OCI-LY7 (cell line): Measurements from ENCODE around the gene PADI6. TPM values are rescaled to one million over a fixed set of nuclear protein-coding genes. Genes with fewer than 3 reads are reported as not detected.
A peak's percentile ranks its signal among the peaks of the same experiment; 100 is the strongest.

ENCODE experiments used
- BruUV-seq: library from RNA; stranded (reverse); fragments of 400-500 nt; replicated peaks from 2 replicates; lab custom pipeline; 2021; lab: Mats Ljungman, UMichigan
- CTCF ChIA-PET: fragments of 300-600 bp; sonication (Branson Sonifier 250); formaldehyde crosslinking; loops from one replicate; lab custom pipeline; 2022; ENCODE audit warnings: antibody characterized with exemption; ENCODE audit not compliant: unreplicated experiment; lab: Charles Lee
- POLR2A ChIA-PET: fragments of 300-600 bp; sonication (Branson Sonifier 250); formaldehyde crosslinking; loops from one replicate; lab custom pipeline; 2022; ENCODE audit warnings: antibody characterized with exemption; lab: Charles Lee
- DNase-seq: peaks from one replicate; pipeline ENCODE4 v3.0.0-alpha.2; 2015; ENCODE audit warnings: low spot score
- H2AFZ ChIP-seq: fragments of 200-600 bp; sonication (generic), shearing (Covaris generic); 2 replicates; pipeline ENCODE4 v1.6.1; 2014; ENCODE audit warnings: mild to moderate bottlenecking, antibody characterized with exemption, low read length, moderate library complexity
- H3K27ac ChIP-seq: fragments of 200-600 bp; sonication (generic); 2 replicates; pipeline ENCODE4 v1.5.1; 2014; ENCODE audit warnings: mixed run types, low read depth, mild to moderate bottlenecking, moderate library complexity, low read length, inconsistent platforms; ENCODE audit not compliant: poor library complexity, severe bottlenecking
- H3K36me3 ChIP-seq: fragments of 200-600 bp; sonication (generic); 2 replicates; pipeline ENCODE4 v1.6.1; 2014; ENCODE audit warnings: mild to moderate bottlenecking, antibody characterized with exemption, low read length, moderate library complexity, mixed read lengths; ENCODE audit not compliant: insufficient read depth
- H3K4me1 ChIP-seq: fragments of 200-600 bp; sonication (generic); 2 replicates; pipeline ENCODE4 v1.5.1; 2014; ENCODE audit warnings: mild to moderate bottlenecking, low read length; ENCODE audit not compliant: insufficient read depth, poor library complexity, severe bottlenecking
- H3K4me2 ChIP-seq: fragments of 200-600 bp; sonication (generic); 2 replicates; pipeline ENCODE4 v1.6.1; 2014; ENCODE audit warnings: mild to moderate bottlenecking, low read length
- H3K4me3 ChIP-seq: fragments of 200-600 bp; sonication (generic); 2 replicates; pipeline ENCODE4 v1.5.1; 2014; ENCODE audit warnings: mild to moderate bottlenecking, low read depth, low read length; ENCODE audit not compliant: poor library complexity, severe bottlenecking
- H3K79me2 ChIP-seq: fragments of 200-600 bp; sonication (generic); 2 replicates; pipeline ENCODE4 v1.6.1; 2016; ENCODE audit warnings: low read depth, mild to moderate bottlenecking, low read length, moderate library complexity, mixed read lengths; ENCODE audit not compliant: insufficient read depth
- H3K9me2 ChIP-seq: fragments of 200-600 bp; sonication (generic); 2 replicates; pipeline ENCODE4 v1.6.1; 2016; ENCODE audit warnings: mild to moderate bottlenecking, low read length, mixed read lengths; ENCODE audit not compliant: insufficient read depth
- H3K9me3 ChIP-seq: fragments of 200-600 bp; sonication (generic); 2 replicates; pipeline ENCODE4 v1.6.1; 2014; ENCODE audit warnings: mild to moderate bottlenecking, mixed run types, low read length, mixed read lengths
- H4K20me1 ChIP-seq: fragments of 200-600 bp; sonication (generic); 2 replicates; pipeline ENCODE4 v1.6.1; 2014; ENCODE audit warnings: mild to moderate bottlenecking, antibody characterized with exemption, low read length, moderate library complexity, mixed read lengths; ENCODE audit not compliant: insufficient read depth
- EZH2phosphoT487 ChIP-seq: fragments of 200-600 bp; sonication (generic); IDR thresholded peaks from 2 replicates; pipeline ENCODE4 v1.6.1; 2018; ENCODE audit warnings: low read depth, borderline replicate concordance, mild to moderate bottlenecking, mixed run types, antibody characterized with exemption, low read length, moderate library complexity, mixed read lengths
- intact Hi-C: fragments of 100-400 bp; cut with micrococcal nuclease; formaldehyde crosslinking; loops from one replicate; pipeline ENCODE4 v1.10.0; 2022; ENCODE audit not compliant: unreplicated experiment
- total RNA-seq, 2 experiments: library from RNA; depleted of rRNA in 1 of 2; stranded (reverse); fragments of >200 nt in 1 of 2; shearing (Covaris generic) in 1 of 2; gene quantifications; 2 replicates each; pipeline ENCODE4 v1.2.3, GENCODE V29; 2014 to 2022
- TF ChIP-seq, protein P1 (sequence below): fragments of 200-600 bp; sonication (generic); conservative IDR thresholded peaks from 2 replicates; pipeline ENCODE4 v1.5.1; 2014; ENCODE audit warnings: mild to moderate bottlenecking, antibody characterized with exemption, low read length, moderate library complexity, mixed read lengths

Gene PADI6
- total RNA-seq, 2 experiments from 2014 or later: not detected

DNA sequence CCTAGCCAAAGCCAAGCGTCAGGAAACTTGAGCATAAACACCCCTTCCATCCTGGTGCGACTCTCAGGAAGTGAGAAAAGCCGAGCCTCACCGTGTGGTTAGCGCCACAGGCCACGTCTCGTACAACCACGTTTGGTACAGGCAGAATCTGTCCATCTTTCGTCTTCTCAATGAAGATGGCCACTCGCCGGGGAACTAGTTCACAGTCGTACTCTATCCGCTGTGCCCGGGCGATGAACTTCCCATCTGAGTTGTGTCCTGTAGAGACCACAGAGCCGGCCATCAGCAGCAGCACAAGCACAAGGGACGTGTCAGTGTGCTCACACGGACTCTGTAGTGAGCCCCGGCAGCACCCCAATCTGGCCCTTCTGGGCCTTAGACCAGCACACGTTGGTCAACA lies 44.4 kb downstream of the PADI6 start:
- BruUV-seq: no TSS peak
- H3K36me3 ChIP-seq: peaks cover 99% of the 10 kb centered on the region
- no peaks in the 10 kb centered on the region; the same call in 1 of the 2 replicates for H3K79me2 ChIP-seq
- H3K9me2 ChIP-seq: no peaks in the 10 kb centered on the region
- no peak overlapping the region for H2AFZ ChIP-seq
- TF ChIP-seq, protein P1, sequence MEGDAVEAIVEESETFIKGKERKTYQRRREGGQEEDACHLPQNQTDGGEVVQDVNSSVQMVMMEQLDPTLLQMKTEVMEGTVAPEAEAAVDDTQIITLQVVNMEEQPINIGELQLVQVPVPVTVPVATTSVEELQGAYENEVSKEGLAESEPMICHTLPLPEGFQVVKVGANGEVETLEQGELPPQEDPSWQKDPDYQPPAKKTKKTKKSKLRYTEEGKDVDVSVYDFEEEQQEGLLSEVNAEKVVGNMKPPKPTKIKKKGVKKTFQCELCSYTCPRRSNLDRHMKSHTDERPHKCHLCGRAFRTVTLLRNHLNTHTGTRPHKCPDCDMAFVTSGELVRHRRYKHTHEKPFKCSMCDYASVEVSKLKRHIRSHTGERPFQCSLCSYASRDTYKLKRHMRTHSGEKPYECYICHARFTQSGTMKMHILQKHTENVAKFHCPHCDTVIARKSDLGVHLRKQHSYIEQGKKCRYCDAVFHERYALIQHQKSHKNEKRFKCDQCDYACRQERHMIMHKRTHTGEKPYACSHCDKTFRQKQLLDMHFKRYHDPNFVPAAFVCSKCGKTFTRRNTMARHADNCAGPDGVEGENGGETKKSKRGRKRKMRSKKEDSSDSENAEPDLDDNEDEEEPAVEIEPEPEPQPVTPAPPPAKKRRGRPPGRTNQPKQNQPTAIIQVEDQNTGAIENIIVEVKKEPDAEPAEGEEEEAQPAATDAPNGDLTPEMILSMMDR: no peak
- no peak for TF ChIP-seq EZH2phosphoT487
- no peak overlapping the region for H3K4me3 ChIP-seq
- no peak for DNase-seq
- POLR2A ChIA-PET: interaction anchor here (1.0 kb wide), 1 partner anchor 10 kb away, joined by 3 read pairs; no protein-coding TSS in a partner anchor
- H3K9me3 ChIP-seq: no peaks in the 10 kb centered on the region
- H4K20me1 ChIP-seq: peaks cover 9% of the 10 kb centered on the region
- H3K4me1 ChIP-seq: no peaks in the 10 kb centered on the region
- H3K4me2 ChIP-seq: no peak overlapping the region
- CTCF ChIA-PET: no interaction called here
- H3K27ac ChIP-seq: no peak overlapping the region
- intact Hi-C loops: no loop called here

DNA sequence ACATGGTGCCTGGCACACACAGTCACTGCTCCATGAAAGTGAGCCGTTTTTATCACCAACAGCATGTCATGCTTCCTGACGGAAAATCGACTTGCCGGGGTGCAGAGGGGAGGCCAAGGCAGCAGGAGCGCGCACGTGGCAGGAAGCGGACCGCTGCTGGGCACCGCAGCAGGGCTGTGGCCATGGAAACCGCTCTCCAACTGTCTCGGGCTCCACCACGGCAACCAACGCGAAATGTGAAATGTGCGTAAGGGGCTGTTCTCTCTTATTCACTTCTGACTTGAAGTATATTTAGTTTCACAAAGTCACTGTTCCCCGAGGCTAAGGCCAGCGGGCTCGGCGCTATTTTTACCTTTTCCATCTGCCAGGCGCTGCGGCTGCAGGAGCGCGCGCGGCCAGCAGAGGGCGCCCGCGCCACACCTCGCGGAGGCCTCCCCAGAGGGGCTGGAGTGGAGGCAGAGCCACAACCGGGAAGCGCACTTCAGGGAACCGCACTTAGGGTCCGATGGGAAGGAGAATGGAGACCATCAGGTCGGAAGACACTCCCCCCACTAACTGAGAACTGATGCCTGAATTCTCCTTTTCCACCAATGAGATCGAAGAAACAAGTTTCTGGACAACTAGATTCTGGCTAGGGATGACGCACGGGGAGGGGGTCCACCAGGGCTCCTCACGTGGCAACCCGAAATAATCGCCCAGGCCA lies 47.8 kb downstream of the PADI6 start:
- peaks cover 17% of the 10 kb centered on the region for H4K20me1 ChIP-seq
- H3K9me3 ChIP-seq: no peaks in the 10 kb centered on the region
- ChIA-PET POLR2A (no interaction called here), CTCF (no interaction called here)
- H3K4me3 ChIP-seq: no peak overlapping the region
- peaks cover 99% of the 10 kb centered on the region for H3K36me3 ChIP-seq
- DNase-seq: peak; percentile 34
- H3K27ac ChIP-seq: no peak overlapping the region
- no peaks in the 10 kb centered on the region for H3K4me1 ChIP-seq
- intact Hi-C loops: loop anchor here (5.0 kb wide), 1 partner anchor 68 kb away; no protein-coding TSS in a partner anchor
- H3K9me2 ChIP-seq: no peaks in the 10 kb centered on the region
- H2AFZ ChIP-seq: no peak overlapping the region
- no TSS peak for BruUV-seq
- no peaks in the 10 kb centered on the region; the same call in 1 of the 2 replicates for H3K79me2 ChIP-seq
- no peak for TF ChIP-seq EZH2phosphoT487
- TF ChIP-seq, protein P1: peak; percentile 97
- no peak overlapping the region for H3K4me2 ChIP-seq

DNA sequence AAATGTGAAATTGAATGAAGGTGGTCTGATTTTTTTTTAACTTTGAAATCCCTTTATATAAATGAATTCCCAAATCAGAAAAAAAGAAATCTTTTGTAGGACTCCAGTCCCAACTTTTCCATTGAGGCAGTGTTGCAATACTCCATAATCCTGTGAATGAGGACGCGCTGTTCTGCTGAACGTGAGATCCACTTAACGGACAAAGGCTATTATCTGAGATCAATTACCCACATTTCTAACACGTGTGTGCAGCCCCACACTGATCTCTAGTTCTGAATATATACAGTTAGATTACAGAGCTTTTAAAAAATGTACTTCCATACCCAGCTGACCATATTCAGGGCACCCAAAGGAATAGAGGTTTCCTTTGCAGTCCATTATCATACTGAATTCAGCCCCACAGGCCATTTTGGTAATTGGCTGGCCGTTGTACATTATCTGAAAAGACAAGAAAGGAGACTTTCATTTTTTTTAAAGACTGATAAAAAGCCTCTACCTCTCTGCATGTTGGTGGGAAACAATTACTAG lies 48.5 kb downstream of the PADI6 start:
- CTCF ChIA-PET: no interaction called here
- no peak for TF ChIP-seq EZH2phosphoT487
- TF ChIP-seq, protein P1: no peak
- Histone ChIP-seq H3K4me2 (no peak overlapping the region), H3K4me1 (no peaks in the 10 kb centered on the region), H3K9me3 (no peaks in the 10 kb centered on the region), H3K27ac (no peak overlapping the region), H3K9me2 (no peaks in the 10 kb centered on the region), H3K4me3 (no peak overlapping the region), H2AFZ (no peak overlapping the region), H4K20me1 (peaks cover 17% of the 10 kb centered on the region), H3K36me3 (peaks cover 99% of the 10 kb centered on the region), H3K79me2 (no peaks in the 10 kb centered on the region; the same call in 1 of the 2 replicates)
- intact Hi-C loops: loop anchor here (5.0 kb wide), 1 partner anchor 67 kb away; no protein-coding TSS in a partner anchor
- TSS peak; percentile 22 for BruUV-seq
- POLR2A ChIA-PET: no interaction called here
- DNase-seq: no peak
